GM19035 (cell line): ENCODE measurements around the gene ZNF213.
"Not testable (repeated sequence)": the region's sequence is repeated elsewhere in the genome, so short reads cannot be mapped to it uniquely, and the experiment has no call there.

ENCODE experiments used
- ATAC-seq: cut with Tn5 transposase; IDR thresholded peaks from one replicate; pipeline ENCODE4 v1.9.1; 2021; ENCODE audit not compliant: unreplicated experiment

ZNF213 gene

GRCh38 chr16:3129137-3130131 lies 5.4 kb upstream of the ZNF213 start:
- no peak for ATAC-seq

GRCh38 chr16:3131755-3132377 lies 3.0 kb upstream of the ZNF213 start:
- no peak for ATAC-seq

GRCh38 chr16:3133844-3134243 lies 985 bp upstream of the ZNF213 start:
- ATAC-seq = no peak

GRCh38 chr16:3135126-3135715 lies 392 bp downstream of the ZNF213 start:
- no peak for ATAC-seq

GRCh38 chr16:3137267-3137666 lies 2.4 kb downstream of the ZNF213 start:
- ATAC-seq = no peak

GRCh38 chr16:3138342-3138741 lies 3.5 kb downstream of the ZNF213 start:
- no peak for ATAC-seq

GRCh38 chr16:3138823-3139426 lies 4.1 kb downstream of the ZNF213 start:
- ATAC-seq = no peak

GRCh38 chr16:3139561-3139960 lies 4.7 kb downstream of the ZNF213 start:
- ATAC-seq = not testable (repeated sequence)

GRCh38 chr16:3140603-3141427 lies 6.0 kb downstream of the ZNF213 start:
- no peak for ATAC-seq

- ATAC-seq = no peak
Observed at GRCh38 chr16:3141781-3142311, 7.0 kb downstream of the ZNF213 start.

- no peak for ATAC-seq
Observed at GRCh38 chr16:3142327-3142726, 7.5 kb downstream of the ZNF213 start.

- no peak for ATAC-seq
Observed at GRCh38 chr16:3142770-3143169, 7.9 kb downstream of the ZNF213 start.

- no peak for ATAC-seq
Observed at GRCh38 chr16:3143189-3143588, 8.4 kb downstream of the ZNF213 start.

GRCh38 chr16:3143598-3144320 lies 8.9 kb downstream of the ZNF213 start:
- no peak for ATAC-seq

- no peak for ATAC-seq
Observed at GRCh38 chr16:3144321-3144983, 9.6 kb downstream of the ZNF213 start.

GRCh38 chr16:3145151-3145550 lies 10.3 kb downstream of the ZNF213 start:
- ATAC-seq = no peak

GRCh38 chr16:3145660-3146059 lies 10.8 kb downstream of the ZNF213 start:
- no peak for ATAC-seq

- no peak for ATAC-seq
Observed at GRCh38 chr16:3147046-3147756, 12.4 kb downstream of the ZNF213 start.

GRCh38 chr16:3147757-3148104 lies 12.9 kb downstream of the ZNF213 start:
- ATAC-seq = no peak
